Stimulated activated CD4-positive, alpha-beta T cell treated with anti-CD3 and anti-CD28 coated beads, TNF-alpha, amount 100 ng/mL, for 48 hours (primary cell): Measurements from ENCODE around the gene EIF4E1B.

ENCODE experiments used
- DNase-seq, 3 donors: peaks; one replicate each; pipeline ENCODE4 v3.0.0-alpha.2; 2020; ENCODE audit warnings: low read depth in 3 of 3

The EIF4E1B gene

DNA sequence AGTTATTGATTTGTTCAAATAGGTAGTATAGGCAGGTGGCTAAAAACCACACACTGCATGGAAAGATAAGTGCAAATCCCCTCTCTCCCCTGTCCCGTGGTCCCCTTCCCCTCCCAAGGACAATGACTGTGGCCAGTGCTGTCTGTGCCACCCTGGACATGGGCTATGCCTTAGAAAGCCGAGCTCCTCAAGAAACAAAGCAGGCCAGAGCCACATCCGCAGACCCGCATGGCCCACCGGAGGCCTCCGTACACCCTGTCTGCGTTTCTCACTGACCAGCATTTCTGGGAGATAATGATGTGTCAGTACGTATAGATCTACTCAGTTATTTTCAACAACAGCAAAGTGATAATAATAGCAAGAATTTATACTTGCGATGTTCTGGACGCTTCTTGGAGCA is 33.1 kb downstream of the EIF4E1B start:
- DNase-seq, result no peak

DNA sequence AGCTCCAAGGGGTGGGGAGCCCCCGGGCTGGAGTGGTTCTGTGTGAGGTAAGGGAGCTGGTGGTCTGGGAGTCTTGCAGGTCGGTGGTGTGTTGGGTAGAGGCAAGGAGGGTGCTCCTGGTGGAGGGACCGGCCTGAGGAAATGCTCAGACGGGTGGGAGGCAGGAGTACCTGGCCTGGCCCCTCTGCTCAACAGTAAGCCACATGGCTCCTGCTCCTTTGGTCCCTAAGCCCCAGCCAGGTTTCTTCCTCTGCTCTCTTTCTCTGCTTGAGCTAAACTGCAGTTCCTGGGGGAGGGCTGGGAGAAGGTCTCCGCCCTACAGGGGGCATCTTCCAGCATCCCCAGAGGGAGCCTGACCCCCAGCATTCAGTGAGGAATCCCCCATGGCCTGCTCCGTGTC is 34.0 kb downstream of the EIF4E1B start:
- no peak for DNase-seq

DNA sequence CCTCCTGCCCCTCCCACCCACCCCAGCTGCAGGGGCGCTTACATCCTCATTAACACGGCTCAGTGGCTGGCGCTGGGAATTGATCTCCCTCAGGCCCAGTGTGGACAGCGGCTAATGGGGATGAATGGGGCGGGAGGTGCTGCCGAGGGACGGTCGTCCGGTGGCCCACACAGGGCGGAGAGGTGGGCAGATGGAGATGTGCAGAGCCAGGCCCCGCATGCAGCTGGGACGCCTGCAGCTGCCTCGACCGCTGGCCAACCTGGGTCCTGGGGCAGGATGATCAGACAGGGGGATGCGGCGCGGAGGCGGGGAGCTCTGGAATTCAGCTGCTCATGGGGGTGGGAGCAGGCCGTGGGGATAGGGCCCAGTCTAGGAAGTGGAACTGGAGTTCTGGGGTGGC is 34.4 kb downstream of the EIF4E1B start:
- DNase-seq, result no peak

DNA sequence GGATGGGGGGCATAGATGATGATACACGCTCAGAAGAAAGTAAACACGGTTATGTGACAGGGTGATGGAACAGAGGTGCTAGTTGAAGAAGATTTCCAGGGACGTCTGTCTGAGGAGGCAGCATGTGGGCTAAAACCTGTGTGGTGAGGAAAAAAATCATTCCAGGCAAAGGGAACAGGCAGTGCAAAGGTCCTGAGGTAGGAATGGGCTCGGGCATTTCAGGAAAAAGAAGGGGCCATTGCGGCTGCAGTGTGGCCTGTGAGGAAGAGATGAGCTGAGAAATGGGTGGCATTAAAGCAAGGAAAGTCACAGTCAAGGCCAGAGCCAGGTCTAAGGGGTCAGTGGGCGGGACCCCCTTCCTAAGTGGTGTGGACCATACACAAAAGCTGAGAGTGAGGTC is 35.0 kb downstream of the EIF4E1B start:
- DNase-seq, result no peak

DNA sequence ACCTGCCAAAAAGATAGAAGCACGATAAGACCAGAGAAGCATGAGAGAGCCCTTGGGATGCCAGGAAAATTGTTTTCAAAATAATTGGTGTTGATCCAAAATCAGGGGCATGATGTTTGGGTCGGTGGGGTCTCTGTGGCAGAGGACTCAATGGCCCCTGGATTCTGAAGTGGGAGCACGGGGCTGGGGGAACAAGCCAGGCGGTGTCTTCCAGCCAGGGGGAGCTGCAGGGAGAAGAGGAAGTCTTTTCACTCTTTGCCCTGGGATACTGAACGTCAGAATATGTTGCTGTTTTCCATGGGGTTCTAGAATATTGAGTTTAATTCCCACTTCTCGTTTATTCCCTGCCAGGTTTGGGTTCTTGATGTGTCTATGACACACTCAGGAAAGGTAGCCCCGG is 37.2 kb downstream of the EIF4E1B start:
- DNase-seq, result no peak

DNA sequence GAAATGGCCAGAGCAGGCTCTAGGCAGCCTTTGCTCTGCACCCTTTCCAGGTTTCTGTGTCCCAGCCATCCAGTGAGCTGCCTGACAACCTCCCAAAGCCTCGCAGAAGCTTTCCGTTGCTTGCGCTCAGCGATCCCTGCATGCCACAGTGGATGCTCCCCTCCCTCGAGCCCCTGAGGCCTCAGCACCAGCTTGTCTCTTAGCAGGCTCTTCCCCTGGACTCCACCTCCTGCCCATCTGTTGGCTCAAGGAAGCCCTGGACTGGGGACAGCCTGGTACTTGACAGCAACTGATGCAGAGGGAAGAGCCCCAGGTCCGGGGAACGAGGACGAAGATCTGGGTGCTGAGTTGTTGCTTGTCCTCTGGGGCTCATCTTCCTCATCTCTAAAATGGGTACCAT is 40.0 kb downstream of the EIF4E1B start:
- no peak for DNase-seq

DNA sequence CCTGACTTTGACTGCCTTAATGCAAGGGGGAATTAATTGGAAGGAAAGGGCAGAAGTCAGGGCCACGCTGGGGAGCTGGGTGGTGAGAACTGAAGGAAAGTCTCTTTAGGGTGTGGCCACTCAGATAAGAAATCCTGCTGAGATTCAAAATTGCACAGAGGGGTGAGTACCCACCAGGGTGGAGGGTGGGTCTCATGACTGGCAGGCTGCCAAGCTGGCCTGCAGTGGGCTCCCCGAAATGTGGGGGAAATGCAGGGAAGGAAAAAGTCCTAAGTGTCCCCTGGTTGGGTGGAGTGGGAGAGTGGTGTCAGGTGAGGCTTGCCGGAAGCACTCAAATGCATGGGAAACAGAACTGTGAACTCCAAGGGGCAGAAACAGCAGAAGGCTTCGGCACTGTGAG is 40.9 kb downstream of the EIF4E1B start:
- DNase-seq, result no peak

DNA sequence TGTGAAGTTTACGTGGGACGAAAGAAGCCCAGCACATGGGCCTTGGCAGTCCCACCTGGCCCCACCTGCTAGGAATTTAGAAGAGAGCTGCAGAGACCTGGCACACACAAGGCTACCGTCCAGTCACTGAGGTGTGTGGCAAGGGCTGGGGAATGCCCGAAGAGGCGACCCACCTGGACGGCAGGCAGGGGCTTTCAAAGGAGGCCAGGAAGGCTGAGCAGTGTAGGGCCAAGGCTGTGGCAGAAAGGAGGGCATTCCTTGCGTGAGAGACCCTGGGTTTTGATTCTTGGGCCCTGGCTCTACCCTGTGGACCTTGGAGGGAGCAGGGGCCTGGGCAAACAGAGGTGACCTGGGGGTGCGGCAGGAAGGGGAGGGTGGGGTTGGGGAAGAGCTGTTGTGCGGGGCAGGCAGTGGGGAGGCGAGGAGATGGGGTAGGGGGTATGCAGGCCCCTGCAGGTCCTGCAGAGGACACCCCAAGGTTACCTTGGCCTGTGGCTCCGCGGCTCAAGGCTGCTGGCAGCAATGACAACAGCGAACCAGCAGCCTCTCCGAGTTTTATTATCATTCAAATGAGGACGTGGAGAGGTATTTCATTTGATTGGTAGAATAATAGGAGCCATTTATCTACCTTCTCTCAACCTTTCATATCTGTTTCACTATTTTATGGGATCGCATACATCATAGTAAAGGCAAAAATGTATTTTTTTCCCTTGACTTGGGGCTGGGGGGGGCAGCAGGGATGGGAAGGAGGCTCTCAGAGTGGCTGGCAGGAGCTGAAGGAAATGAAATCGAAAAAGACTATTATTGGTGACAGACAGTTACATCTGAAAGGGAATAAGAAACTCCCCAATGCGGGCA is 41.6 kb downstream of the EIF4E1B start:
- DNase-seq, result no peak

DNA sequence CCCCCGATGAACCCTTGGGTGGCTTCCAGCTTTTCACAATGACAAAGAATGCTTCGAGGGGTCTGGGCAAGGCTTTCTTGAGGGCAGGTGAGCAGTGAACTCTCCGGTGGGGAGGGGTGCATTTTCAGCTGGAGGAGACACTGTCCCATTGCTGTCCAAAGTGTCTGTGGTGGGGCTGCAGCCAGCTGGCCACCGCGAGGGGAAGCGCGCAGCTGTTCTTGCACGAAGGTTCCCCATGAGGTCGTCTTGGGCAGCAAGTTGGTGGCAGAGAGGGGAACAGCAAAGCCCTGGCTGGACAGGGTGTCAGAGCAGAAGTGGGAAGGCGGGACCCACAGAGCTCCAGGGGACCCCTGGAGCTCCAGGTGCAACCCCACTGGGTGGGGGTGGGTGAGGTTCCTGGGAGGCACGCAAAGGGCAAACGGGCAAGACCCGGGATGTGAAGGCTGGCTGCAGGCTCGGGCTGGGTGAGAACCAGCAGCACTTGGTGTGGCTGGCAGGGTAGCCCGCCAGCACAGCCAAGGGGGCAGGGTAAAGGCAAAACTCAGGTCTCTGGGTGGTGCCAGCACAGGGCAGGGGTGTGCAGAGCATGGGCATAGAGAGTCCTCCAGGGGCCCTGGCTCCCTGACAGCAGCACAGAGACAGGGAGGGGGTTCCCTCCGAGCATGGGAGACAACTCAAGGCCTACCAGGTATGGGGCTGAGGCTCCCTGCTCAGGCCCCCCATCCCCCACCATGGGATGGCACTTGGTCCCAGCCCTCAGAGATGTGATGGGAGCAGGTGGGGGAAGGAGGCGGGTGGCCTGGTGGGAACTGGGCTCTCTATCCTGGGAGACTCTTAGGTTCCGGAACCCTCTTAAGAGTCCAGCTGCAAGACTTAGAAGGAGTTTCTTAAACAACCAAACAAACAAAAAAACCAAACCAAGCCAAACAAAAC is 43.4 kb downstream of the EIF4E1B start:
- no peak for DNase-seq

DNA sequence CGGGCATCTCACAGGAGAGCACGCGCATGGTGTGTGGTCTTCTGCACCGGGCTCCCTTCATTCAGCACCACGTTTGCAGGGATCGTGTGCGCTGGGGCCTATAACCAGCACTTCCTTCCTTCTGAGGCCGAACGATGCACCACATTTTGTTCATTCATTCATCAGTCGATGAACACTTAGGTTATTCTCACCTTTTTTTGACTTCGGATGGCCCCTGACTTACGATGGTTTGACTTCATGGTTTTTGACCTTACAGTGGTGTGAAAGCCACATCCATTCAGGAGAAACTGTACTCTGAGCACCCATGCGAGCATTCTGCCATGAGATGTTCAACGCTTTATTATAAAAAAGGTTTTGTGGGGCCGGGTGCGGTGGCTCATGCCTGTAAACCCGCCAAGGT is 44.3 kb downstream of the EIF4E1B start:
- DNase-seq, result no peak

DNA sequence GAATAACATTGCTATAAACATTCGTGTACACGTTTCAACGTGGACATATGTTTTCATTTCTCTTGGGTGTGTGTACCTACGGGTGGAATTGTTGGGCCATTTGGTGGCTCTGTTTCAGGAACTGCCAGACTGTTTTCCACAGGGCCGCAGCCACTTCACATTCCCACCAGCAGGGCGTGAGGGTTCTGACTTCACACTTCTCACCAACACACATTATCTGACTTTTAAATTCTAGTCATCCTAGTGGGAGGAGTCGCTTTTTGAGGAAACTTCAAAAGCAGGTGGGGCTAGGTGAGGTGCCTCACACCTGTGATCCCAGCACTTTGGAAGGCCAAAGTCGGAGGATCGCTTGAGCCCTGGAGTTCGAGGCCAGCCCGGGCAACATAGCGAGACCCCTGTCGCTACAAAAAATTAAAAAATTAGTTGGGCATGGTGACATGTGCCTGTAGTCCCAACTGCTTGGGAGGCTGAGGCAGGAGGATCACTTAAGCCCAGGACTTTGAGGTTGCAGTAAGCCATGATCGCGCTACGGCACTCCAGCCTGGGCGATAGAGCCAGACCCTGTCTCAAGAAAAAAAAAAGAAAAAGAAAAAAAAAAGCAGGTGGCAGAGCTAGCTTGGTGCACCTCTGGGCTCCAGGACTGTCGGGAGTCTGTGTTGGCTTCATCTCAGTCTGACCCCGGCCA is 45.3 kb downstream of the EIF4E1B start:
- no peak for DNase-seq

DNA sequence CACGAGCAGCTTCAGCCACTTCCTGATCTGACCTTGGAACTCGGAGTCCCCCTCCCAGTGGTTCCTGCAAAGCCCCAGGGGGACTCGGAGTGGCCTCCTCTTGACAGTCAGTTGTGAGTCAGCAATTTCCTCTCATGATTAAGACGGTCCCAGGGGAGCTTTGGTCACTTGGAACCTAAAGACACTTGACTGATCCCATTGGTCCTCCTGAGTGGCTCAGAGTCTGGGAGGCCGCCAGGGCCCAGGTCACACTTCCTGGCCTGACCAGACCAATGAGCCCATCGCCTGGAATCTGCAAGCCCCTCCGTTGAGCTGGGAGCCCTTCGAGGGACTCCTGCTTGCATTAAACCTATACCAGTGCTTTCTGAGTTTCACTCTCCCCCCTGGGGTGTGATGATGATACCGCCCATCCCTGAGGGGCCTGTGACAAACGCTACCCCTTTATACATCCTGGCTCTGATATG is 45.9 kb downstream of the EIF4E1B start:
- no peak for DNase-seq

DNA sequence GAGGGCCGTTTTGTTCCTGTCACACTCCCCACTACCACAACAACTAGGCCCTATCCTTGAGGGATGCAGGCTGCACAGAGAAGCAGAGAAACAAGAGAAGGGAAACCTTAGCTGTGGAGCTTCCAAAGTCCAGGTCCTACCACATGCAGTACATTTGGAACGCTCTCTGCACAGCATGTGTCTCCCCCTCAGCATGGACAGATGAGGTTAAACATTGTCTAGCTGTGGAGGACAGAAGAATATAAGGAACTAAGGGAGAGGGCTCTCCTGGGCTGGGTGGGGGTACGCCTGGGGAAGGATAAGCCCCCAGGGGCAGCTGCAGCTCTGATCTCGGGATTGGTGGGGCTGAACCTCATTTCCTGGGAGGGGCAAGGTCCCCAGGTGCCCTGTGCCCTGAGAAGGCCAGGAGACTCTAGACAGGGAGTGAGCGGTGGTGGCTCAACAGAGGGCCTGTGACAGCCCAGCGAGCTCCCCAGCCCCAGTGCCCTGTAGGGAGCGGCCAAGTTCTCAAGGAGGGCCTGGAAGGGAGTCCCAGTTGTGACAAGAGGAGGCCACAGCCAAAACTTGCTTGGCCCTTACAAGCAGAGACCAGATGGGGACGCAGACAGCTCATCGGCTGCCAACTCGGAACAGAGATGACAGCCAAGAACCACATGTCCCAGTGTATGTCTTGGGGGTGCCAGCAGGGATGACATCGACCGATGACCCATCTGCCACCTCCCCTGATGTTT is 46.9 kb downstream of the EIF4E1B start:
- no peak for DNase-seq

DNA sequence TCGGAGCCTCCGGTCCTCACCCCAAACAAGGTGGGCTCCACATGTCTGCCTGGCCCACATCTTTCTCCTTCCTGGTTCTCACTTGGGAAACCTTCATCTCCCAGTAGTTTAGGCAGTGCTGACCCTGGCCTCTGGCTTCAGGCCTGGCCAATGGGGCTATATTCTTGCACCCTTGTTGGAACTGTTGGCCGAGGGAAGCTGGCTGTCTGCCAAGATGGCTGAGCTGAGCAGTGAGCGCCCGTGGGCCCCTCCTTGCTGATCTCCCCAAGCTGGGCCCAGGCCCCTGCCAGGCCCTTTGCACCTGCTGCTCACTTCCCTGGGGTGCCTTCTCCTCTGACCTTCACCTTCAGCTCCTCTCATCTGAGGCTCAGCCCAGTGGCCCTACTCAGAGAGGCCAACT is 48.1 kb downstream of the EIF4E1B start:
- no peak for DNase-seq

DNA sequence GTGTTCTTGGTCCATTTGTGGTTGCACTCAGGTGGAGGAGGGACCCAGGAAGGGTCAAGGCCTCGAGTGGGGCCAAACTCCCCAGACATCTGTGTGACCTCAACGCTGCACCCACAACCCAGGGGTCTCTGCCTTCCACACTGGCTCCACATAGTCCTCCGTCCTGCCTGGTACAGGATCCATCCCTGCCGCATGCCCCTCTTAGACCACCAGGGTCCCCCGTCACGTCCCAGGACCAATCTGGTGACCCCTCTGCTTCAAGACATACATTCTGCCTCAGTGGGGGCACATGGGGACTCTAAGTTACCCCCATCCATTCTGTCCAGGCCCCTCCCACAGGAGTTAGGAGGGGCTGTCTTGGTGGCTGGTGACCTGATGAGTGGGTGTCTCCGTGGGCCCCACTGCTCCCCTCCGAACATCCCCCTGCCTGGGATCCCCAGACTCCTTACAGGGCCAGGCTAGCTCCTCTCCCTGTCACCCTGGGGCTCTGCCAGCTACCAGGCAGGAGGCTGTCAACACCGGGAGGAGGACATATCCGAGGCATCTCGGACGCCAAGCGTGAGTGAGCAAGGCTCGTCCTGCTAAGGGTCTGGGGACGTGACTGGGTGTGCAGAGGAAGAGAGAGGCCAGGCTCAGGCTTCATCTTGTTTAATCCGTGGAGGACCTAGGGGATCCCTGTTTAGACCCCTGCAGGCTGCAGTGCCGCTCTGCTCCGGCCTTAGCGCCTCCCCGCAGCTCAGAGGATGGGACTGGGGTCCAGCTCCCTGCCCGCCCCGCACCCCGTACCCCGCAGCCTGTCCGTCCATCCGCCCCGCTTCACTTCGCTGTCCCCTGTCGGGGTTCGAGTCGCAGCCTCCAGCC is 49.1 kb downstream of the EIF4E1B start:
- no peak for DNase-seq

DNA sequence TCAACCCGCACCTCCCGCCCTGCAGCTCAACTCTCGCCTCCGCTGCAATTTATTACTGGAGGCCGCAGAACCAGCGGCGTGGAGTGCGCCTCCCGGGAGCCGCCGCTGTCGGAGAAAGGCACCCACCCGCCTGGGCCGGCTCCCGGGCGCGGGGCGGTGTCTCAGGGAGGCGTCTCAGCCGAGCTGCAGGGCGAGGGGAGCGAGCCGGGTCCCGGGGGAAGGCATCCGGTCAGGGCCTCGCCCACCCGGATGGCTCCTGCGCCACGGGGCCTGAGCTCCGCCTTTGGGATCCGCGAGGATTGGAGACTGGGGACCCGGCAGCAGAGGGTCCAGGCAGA is 49.7 kb downstream of the EIF4E1B start:
- no peak for DNase-seq

DNA sequence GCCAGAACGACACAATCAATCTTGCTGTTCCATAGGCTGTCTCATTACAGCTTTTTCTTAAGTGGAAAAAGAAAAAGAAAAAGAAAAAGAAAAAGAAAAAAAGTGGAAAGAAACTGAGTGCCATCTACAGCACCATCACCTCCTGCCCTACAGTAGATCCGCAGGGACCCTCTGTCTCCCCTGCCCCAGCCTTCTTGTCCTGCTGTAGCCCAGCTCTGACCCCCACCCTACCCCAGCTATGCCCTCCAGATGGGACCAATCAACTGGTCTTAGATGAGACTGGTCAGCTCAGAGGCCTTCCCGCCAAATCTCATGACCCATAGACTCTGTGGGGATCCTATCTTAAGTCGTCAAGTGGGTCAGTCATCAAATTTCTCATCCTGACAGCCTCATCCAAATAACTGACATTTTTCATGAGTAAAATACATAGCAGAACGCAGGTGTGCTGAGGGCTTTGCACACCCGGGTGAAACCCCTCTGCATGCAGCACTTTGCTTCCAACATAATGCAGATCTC is 51.6 kb downstream of the EIF4E1B start:
- DNase-seq, result no peak

DNA sequence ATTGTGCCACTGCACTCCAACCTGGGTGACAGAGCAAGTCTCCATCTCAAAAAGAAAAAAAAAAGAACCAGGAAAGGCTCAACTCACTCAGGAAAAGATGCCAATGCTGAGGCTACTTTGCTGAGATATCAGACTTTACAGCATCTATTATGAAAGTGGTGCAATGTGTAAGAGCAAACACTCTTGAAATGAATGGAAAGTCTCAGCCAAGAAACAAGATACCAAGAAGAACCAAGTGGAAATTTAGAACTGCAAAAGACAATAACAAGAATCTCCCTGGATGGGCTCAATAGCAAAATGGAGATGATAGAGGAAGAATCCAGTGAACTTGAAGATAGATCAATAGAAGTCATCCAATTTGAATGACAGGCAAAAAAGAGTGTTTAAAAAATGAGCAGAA is 54.5 kb downstream of the EIF4E1B start:
- DNase-seq, result no peak

DNA sequence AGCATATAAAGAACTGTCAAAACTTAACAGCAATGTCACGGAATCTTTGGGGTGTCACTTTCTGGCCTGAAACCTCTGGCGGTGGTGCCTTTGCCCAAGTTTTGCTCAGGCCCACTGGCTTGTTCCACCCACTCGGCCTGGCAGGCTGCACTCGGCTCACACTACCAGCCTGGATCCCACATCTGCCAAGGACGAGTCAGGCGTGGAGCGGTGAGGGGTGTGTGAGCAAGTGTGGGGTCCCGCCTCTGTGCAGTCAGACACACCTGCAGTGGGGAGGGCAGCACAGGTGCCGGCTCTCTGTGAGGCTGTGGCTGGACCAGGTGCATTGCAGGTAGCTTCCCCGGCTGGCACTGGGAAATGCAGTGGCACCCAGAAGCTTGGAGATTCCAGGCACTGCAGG is 56.8 kb downstream of the EIF4E1B start:
- no peak for DNase-seq

DNA sequence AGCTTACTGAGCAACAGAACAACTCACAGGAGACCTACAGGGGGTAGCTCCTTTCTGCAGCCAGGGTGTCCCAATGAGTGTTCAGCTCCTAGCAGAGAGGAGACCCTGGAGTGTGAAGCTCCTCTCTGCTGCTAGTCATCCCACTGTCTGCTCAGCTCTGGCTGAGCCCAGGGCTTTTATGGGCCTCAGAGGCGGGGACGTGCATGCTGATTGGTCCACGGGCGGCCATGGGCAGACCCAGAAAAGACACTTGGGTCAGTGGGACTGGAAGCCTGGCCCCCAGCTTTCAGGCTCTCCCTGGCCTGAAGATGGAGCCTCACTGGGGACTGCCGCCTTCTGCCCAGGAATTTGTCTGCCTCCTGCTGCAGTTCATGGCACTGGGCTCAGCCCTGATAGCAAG is 57.4 kb downstream of the EIF4E1B start:
- DNase-seq, result no peak

DNA sequence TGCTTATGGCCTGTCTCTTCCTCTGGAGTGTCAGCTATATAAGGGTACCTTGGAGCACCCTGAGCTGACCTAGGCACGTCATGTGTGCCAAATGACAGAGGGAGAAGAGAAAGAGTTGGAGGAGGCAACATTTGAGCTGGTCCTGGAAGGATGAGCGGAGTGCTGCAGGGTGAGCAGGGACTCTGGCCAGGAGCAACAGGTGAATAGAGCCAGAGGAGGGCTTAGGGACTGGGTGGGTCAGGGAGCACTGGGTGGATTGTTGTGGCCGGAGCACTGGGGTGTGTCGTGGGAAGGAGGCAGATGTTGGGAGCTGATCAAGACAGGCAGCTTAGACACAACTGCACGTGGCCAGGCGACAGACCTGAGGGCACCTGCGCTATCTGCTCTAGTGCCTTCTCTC is 60.4 kb downstream of the EIF4E1B start:
- no peak for DNase-seq
